IMR-90 (cell line): ENCODE measurements around the gene RASGEF1C.

Source experiments
- CEBPB ChIP-seq: IDR thresholded peaks from 2 replicates; pipeline ENCODE4 v1.6.1; 2012; ENCODE audit warnings: low read depth, low read length, improper control_type of control experiment
- CHD1 ChIP-seq: IDR thresholded peaks from 2 replicates; pipeline ENCODE4 v1.6.1; 2012; ENCODE audit warnings: low read depth, low read length, improper control_type of control experiment
- CTCF ChIP-seq: conservative IDR thresholded peaks from 2 replicates; pipeline ENCODE4 v1.5.1; 2012; ENCODE audit warnings: mild to moderate bottlenecking, low read depth, low read length, improper control_type of control experiment
- FOS ChIP-seq: fragments of 150-350 bp; IDR thresholded peaks from 2 replicates; pipeline ENCODE4 v1.6.1; 2016; ENCODE audit warnings: low read depth, low read length
- MAFK ChIP-seq: IDR thresholded peaks from 2 replicates; pipeline ENCODE4 v1.6.1; 2012; ENCODE audit warnings: low read depth, low read length, improper control_type of control experiment
- NFE2L2 ChIP-seq: fragments of 150-350 bp; IDR thresholded peaks from 2 replicates; pipeline ENCODE4 v1.6.1; 2016; ENCODE audit warnings: low read depth, mild to moderate bottlenecking, low read length
- POLR2A ChIP-seq: IDR thresholded peaks from 2 replicates; pipeline ENCODE4 v1.6.1; 2012; ENCODE audit warnings: mild to moderate bottlenecking, low read depth, low read length
- RAD21 ChIP-seq: IDR thresholded peaks from 2 replicates; pipeline ENCODE4 v1.6.1; 2012; ENCODE audit warnings: low read length, improper control_type of control experiment
- RCOR1 ChIP-seq: IDR thresholded peaks from 2 replicates; pipeline ENCODE4 v1.6.1; 2012; ENCODE audit warnings: mild to moderate bottlenecking, low read length, improper control_type of control experiment; ENCODE audit not compliant: insufficient replicate concordance
- RFX5 ChIP-seq: IDR thresholded peaks from 2 replicates; pipeline ENCODE4 v1.8.0; 2012; ENCODE audit warnings: low read depth, mild to moderate bottlenecking, low read length, moderate library complexity
- USF2 ChIP-seq: fragments of 150-350 bp; IDR thresholded peaks from 2 replicates; pipeline ENCODE4 v1.6.1; 2017; ENCODE audit warnings: mild to moderate bottlenecking, antibody characterized with exemption, low read length, low read depth

- TF ChIP-seq CTCF (no peak), USF2 (no peak), POLR2A (no peak), CHD1 (no peak), RFX5 (no peak), NFE2L2 (no peak), RAD21 (no peak), RCOR1 (no peak), CEBPB (no peak), FOS (no peak), MAFK (no peak)
Measured at GRCh38 chr5:180180421-180180820, 28.6 kb downstream of the RASGEF1C start.
